ENCODE data around the gene IFT80. TPM values are rescaled to one million over a fixed set of nuclear protein-coding genes. Genes with fewer than 3 reads are reported as not detected.
"Not testable (repeated sequence)": the region's sequence is repeated elsewhere in the genome, so short reads cannot be mapped to it uniquely, and the experiment has no call there.

The IFT80 gene
- total and polyA plus RNA-seq, 2 experiments from 2014 or later: 14.1 to 33.0 TPM

GRCh38 chr3:160330109-160330508 lies 68.9 kb downstream of the IFT80 start (continued):
- no peak for TF ChIP-seq REST (IDR thresholded peaks at IDR 0.05; ENCODE audit: unreplicated experiment)
- no peak for TF ChIP-seq ETS1 (IDR thresholded peaks at IDR 0.05)

- not testable (repeated sequence) for H3K79me2 ChIP-seq (replicated peaks; ENCODE audit: insufficient read depth); H3K27me3 Mint-ChIP-seq (ENCODE audit: insufficient read depth, low read depth, poor library complexity); H3K27me3 ChIP-seq (ENCODE audit: insufficient read depth); H3K9me3 Mint-ChIP-seq; H2AFZ ChIP-seq; H3K27ac Mint-ChIP-seq; ATAC-seq; H3F3A ChIP-seq (replicated peaks; ENCODE audit: low read depth); H3K4me3 ChIP-seq; H3K4me1 ChIP-seq (ENCODE audit: insufficient read depth); DNase-seq (ENCODE audit: low spot score); H3K4me3 Mint-ChIP-seq; H3K4me2 ChIP-seq; H4K20me1 ChIP-seq (replicated peaks; ENCODE audit: insufficient read depth); H3K36me3 ChIP-seq (ENCODE audit: insufficient read depth); H3K27ac ChIP-seq (ENCODE audit: low read depth); H3K9me2 ChIP-seq (ENCODE audit: insufficient read depth); H3K36me3 Mint-ChIP-seq (ENCODE audit: low read depth); H3K4me1 Mint-ChIP-seq
Measured at GRCh38 chr3:160326286-160326685, 72.7 kb downstream of the IFT80 start.

- H3K27me3 ChIP-seq (ENCODE audit: insufficient read depth); H3K4me3 ChIP-seq; H3K36me3 Mint-ChIP-seq (ENCODE audit: low read depth); H3K4me1 ChIP-seq (ENCODE audit: insufficient read depth); DNase-seq (ENCODE audit: low spot score); H3K9me3 Mint-ChIP-seq; H3K27me3 Mint-ChIP-seq (ENCODE audit: insufficient read depth, low read depth, poor library complexity); H3K4me2 ChIP-seq; H3K4me3 Mint-ChIP-seq; H3K4me1 Mint-ChIP-seq; ATAC-seq; H4K20me1 ChIP-seq (replicated peaks; ENCODE audit: insufficient read depth); H3K36me3 ChIP-seq (ENCODE audit: insufficient read depth); H2AFZ ChIP-seq; H3K9me2 ChIP-seq (ENCODE audit: insufficient read depth); H3F3A ChIP-seq (replicated peaks; ENCODE audit: low read depth); H3K27ac ChIP-seq (ENCODE audit: low read depth); H3K79me2 ChIP-seq (replicated peaks; ENCODE audit: insufficient read depth); H3K27ac Mint-ChIP-seq: not testable (repeated sequence)
Measured at GRCh38 chr3:160321821-160322220, 77.2 kb downstream of the IFT80 start.

- no peaks in the 10 kb centered on the region for H4K20me1 ChIP-seq (replicated peaks; ENCODE audit: insufficient read depth)
- H3K9me2 ChIP-seq (ENCODE audit: insufficient read depth): no peaks in the 10 kb centered on the region
- Mint-ChIP-seq H3K4me3 (no peak overlapping the region), H3K9me3 (no peaks in the 10 kb centered on the region), H3K27ac (no peak overlapping the region), H3K4me1 (peaks cover 12% of the 10 kb centered on the region), H3K27me3 (ENCODE audit: insufficient read depth, low read depth, poor library complexity) (no peaks in the 10 kb centered on the region), H3K36me3 (ENCODE audit: low read depth) (peaks cover 7% of the 10 kb centered on the region; the same call in 1 of the 3 replicates)
- H3F3A ChIP-seq (replicated peaks; ENCODE audit: low read depth): no peaks in the 10 kb centered on the region
- ATAC-seq (no peak), DNase-seq (ENCODE audit: low spot score) (no peak)
- no peaks in the 10 kb centered on the region for H3K79me2 ChIP-seq (replicated peaks; ENCODE audit: insufficient read depth)
- no peaks in the 10 kb centered on the region for H3K36me3 ChIP-seq (ENCODE audit: insufficient read depth)
- H3K4me1 ChIP-seq (ENCODE audit: insufficient read depth): peaks cover 9% of the 10 kb centered on the region; the same call in 1 of the 2 replicates
- no peak overlapping the region for H2AFZ ChIP-seq
- TF ChIP-seq NANOG (IDR thresholded peaks at IDR 0.05; ENCODE audit: borderline replicate concordance): no peak
- no peak for TF ChIP-seq POLR2AphosphoS5 (IDR thresholded peaks at IDR 0.05; ENCODE audit: low read depth)
- no peak for TF ChIP-seq EZH2phosphoT487 (IDR thresholded peaks at IDR 0.05; ENCODE audit: unreplicated experiment)
- no peak for TF ChIP-seq ZNF114 (CRISPR knock-in tag; IDR thresholded peaks at IDR 0.05)
- H3K4me3 ChIP-seq: no peak overlapping the region
- no peak overlapping the region for H3K4me2 ChIP-seq
- H3K27ac ChIP-seq (ENCODE audit: low read depth): no peak overlapping the region
- no peaks in the 10 kb centered on the region for H3K27me3 ChIP-seq (ENCODE audit: insufficient read depth)
Measured at GRCh38 chr3:160319322-160319721, 79.7 kb downstream of the IFT80 start.

All from GM23338 (cell line).